HepG2 (cell line): ENCODE measurements around the gene ALDH7A1.

Experiments used
- ZBTB1 ChIP-seq: sonication (generic); formaldehyde crosslinking; IDR thresholded peaks from 2 replicates; pipeline ENCODE4 v1.4.0; 2020; ENCODE audit warnings: missing genetic modification reagents, borderline replicate concordance
- ZNF44 ChIP-seq: sonication (generic); formaldehyde crosslinking; IDR thresholded peaks from 2 replicates; pipeline ENCODE4 v1.5.1; 2020; ENCODE audit warnings: mild to moderate bottlenecking, missing genetic modification reagents

GRCh38 chr5:126603402-126603991 is 8.5 kb upstream of the ALDH7A1 start:
- TF ChIP-seq ZBTB1 (CRISPR knock-in tag): no peak
- no peak for TF ChIP-seq ZNF44
